Dedifferentiated amniotic fluid mesenchymal stem cell (primary cell): ENCODE measurements around the gene GULP1.
"Not testable (repeated sequence)": the region's sequence is repeated elsewhere in the genome, so short reads cannot be mapped to it uniquely, and the experiment has no call there.

Source experiments
- DNase-seq: peaks from one replicate; pipeline ENCODE4 v3.0.0-alpha.2; 2016; ENCODE audit errors: extremely low spot score

The GULP1 gene

GRCh38 chr2:188527141-188527540 lies 235.5 kb downstream of the GULP1 start:
- no peak for DNase-seq

GRCh38 chr2:188527581-188527993 lies 235.9 kb downstream of the GULP1 start:
- no peak for DNase-seq

- DNase-seq: no peak
Observed at GRCh38 chr2:188529710-188530109, 238.0 kb downstream of the GULP1 start.

DNA sequence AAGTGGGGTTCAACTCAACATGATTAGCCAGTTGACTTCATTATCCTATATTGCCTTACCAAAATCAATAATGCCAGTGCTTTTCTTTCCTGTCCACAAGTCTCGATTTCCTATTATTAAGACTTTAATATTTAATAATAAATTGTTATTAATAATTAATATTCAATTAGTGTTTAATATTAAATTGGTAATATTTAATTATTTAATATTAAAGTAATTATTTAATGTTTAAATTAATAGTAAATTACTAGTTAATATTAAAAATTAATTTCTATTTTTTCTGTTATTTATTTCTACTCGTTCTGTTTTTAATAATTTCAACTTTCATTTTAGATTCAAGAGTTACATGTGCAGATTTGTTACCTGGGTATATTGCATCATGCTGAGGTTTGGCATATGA lies 243.2 kb downstream of the GULP1 start:
- DNase-seq: no peak

DNA sequence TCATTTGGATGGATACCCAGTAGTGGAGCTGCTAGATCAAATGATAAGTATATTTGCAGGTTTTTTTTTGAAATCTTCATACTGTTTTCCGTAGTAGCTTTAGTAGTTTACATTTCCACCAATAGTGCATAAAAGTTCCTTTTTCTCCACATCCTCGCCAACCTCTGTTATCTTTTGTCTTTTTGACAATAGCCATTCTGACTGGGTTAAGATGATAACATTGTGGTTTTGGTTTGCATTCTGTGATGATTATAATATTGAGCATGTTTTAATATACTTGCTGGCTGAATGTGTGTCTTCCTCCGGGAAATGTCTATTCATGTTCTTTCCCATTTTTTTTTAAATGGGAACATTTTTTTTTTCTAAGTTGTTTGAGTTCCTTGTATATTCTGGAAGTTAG lies 260.0 kb downstream of the GULP1 start:
- no peak for DNase-seq

GRCh38 chr2:188557081-188557480 lies 265.4 kb downstream of the GULP1 start:
- no peak for DNase-seq

GRCh38 chr2:188559455-188559854 lies 267.8 kb downstream of the GULP1 start:
- DNase-seq: not testable (repeated sequence)

DNA sequence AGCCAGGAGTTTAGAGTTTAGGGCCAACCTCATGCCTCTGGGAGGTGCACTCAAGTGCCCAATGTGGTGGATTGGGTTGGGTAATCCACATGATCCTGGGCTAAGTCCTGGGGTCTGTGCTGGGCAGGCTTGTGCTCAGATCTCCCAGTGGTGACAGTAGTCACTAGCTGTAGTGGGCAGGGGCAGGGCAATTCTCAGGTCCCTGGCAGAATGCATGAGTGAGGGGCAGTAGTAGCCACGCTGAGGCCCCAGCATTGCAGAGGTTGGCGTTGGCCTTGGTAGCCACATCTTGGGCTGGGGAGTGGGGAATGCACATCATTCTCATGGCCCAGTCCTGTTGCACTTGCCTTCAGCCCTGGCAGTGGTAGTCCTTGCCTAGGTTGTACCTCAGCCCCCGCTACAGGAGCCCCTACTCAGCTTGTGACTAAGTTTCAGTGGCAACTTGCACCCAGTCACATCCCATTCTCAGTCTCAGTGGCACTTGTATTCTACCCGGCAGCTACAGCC lies 269.9 kb downstream of the GULP1 start:
- no peak for DNase-seq

GRCh38 chr2:188569431-188570165 lies 277.9 kb downstream of the GULP1 start:
- DNase-seq: peak; percentile 24

- DNase-seq: no peak
Observed at GRCh38 chr2:188570370-188570769, 278.7 kb downstream of the GULP1 start.

GRCh38 chr2:188571543-188572303 lies 280.0 kb downstream of the GULP1 start:
- DNase-seq: no peak

DNA sequence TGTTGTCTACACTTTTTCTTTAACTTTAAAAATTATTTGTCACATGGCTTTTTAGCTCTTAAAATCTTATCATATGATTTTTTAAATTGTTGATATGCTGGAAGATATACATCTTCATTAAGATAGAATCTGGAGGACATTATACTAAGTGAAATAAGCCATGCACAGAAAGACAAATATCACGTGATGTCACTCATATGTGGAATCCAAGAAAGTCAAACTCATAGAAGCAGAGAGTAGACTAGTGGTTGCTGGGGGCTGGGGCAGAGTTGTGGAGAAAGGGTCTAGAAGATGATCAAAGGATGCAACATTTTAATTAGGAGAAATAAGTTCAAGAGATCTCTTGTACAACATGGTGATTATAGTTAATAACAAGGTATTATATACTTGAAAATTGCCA lies 280.9 kb downstream of the GULP1 start:
- no peak for DNase-seq

DNA sequence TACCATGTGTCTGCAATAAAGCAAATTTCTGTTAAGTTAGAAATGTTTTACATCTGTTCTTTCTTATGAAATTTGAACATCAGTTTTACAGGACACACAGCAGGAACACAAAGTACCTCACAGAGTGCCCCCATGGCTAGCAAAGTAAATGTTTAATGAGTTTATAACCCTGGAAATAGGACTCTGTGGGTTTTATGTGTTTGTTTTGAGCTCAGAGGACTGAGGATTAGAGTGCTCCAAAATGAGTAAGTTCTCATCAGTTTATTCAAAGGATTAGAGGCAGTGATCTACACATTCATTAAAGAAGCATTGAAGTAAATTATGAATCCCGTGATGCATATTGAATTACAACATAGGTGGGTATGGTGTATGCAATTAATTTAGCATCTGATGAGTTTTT lies 281.8 kb downstream of the GULP1 start:
- DNase-seq: no peak

DNA sequence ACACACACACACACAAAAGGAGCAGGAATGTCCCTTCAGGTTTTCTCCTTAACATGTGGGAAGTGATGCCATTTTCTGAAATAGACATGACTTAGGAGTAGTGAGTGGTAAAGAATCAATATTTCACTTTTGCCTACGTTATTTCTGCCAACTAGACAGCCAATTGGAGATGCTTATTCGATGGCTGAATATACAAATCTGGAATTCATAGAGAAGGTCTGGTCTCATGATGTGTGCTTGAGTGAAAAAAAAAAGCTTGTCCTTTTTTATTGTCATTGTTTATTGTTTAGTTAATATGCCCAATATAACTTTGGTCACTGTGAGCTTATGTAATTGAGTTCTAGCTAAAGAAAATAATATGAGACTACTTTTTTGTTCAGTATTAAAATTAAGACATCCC lies 284.3 kb downstream of the GULP1 start:
- no peak for DNase-seq

- DNase-seq: peak; percentile 66
Observed at GRCh38 chr2:188576651-188577050, 285.0 kb downstream of the GULP1 start.

- no peak for DNase-seq
Observed at GRCh38 chr2:188577231-188577630, 285.6 kb downstream of the GULP1 start.

DNA sequence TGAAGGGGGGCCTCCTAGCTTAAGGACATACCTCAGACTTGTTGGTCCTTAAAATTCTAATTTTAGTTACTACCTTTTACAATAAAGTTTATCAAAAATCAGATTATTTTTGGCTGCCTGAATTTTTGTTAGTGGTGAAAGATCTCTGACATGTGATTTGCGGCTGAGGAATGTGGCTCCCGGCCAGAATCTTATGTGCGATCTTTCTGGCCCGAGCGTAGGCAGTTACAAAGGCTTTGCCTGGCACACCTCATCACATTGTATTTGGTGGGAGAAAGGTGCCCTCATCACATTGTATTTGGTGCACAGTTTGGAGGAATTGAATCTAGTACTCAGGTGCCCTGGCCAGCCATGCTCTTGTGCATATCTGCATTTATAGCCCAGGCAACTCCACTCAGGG lies 289.1 kb downstream of the GULP1 start:
- DNase-seq: no peak

DNA sequence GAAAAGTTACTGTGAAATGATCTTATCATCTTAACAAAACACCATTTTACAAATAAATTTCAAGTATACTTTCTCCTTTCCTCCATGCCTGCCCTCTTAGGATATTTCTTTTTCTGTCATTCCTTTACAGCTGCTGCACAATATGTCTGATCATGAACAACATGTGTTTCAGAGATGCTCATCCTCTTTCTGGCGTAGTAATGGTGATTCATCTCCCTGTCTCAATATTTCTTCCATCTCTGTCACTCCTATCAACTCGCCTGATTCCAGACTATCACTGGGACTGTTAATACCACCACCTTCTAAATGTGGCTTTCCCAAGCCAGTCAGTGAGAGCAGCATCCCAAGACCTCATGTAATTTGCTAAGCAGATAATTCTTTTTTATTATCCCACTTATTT lies 290.5 kb downstream of the GULP1 start:
- no peak for DNase-seq

DNA sequence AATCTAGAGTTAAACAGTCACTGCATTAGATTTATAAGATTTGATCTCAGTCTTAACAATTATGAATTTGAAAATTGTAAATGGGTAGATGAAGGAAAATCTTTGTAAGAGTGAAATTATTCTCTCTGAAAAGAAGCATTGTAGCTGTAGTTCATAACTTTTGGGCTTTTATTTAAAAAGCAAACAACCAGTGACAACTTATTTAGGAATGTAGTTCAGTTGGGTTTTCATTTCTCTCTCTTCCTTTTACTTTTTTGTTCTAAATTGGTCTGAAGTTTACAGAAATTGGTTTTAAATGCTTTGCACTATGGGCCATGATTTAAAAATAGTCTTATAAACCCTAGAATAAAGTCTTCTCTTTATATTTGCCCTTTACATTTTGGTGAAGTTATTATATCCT lies 296.6 kb downstream of the GULP1 start:
- DNase-seq: no peak

DNA sequence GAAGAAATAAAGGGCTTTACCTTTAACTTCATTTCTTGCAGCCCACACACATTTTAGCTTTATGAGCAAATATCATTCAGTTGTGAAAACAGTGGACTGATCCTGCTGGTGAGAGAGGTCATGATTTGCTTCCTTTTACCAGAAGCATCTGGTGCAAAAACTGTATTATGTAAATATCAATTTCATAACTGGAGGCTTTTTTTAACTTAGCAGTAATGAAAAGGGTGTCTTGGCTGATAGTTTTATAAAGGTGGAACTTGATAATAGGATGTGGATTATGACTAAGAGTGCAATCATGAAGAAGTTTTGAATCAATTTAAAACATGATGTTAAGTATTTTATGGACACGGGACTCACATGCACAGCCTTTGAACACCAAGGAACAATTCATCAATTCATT lies 304.4 kb downstream of the GULP1 start:
- no peak for DNase-seq

DNA sequence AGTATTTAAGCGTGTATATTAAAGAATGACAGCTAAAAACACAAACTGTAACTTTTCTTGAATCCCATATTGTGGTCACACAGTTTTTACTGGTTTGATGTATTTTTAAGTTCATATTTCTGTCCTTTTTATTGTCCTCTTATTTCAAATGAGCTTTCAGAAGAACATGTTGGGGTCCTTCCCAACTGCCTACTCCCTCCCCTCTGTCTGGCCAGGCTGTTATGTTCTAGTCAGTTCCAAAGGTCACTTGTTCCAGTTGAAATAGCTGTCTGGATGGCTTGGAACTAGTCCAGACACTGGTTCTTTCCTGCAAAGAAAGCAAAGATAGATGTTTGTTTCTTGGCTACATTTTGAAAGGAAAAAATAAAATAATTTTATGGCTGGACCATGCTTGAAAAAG lies 306.9 kb downstream of the GULP1 start:
- no peak for DNase-seq

GRCh38 chr2:188599140-188599539 lies 307.5 kb downstream of the GULP1 start:
- no peak for DNase-seq

- peak; percentile 33 for DNase-seq
Observed at GRCh38 chr2:188600536-188601210, 309.0 kb downstream of the GULP1 start.
